Mesodermal cell (in vitro differentiated cells): Measurements from ENCODE around the gene CEP192.
"Not testable (repeated sequence)": the region's sequence is repeated elsewhere in the genome, so short reads cannot be mapped to it uniquely, and the experiment has no call there.

Source experiments
- H3K27ac ChIP-seq: 2 replicates; pipeline ENCODE4 v1.7.0; 2013; ENCODE audit warnings: mild to moderate bottlenecking, low read depth, low read length, moderate library complexity; ENCODE audit not compliant: severe bottlenecking
- H3K36me3 ChIP-seq: 2 replicates; pipeline ENCODE4 v1.7.1; 2013; ENCODE audit warnings: mild to moderate bottlenecking, low read length, moderate library complexity; ENCODE audit not compliant: control insufficient read depth, insufficient read depth
- H3K4me1 ChIP-seq: one replicate; pipeline ENCODE4 v1.7.1; 2013; ENCODE audit warnings: mild to moderate bottlenecking, low read length; ENCODE audit not compliant: insufficient read depth, control insufficient read depth, poor library complexity, severe bottlenecking
- H3K4me3 ChIP-seq: 2 replicates; pipeline ENCODE4 v1.7.0; 2013; ENCODE audit warnings: low read length, control low read depth, mild to moderate bottlenecking; ENCODE audit not compliant: insufficient read depth, poor library complexity, severe bottlenecking; ENCODE audit errors: extremely low read depth
- H3K9me3 ChIP-seq: 2 replicates; pipeline ENCODE4 v1.7.1; 2013; ENCODE audit warnings: mild to moderate bottlenecking, low read length, moderate library complexity; ENCODE audit not compliant: control insufficient read depth
- WGBS, 2 experiments: methylation state at CpG; one replicate each; pipeline ENCODE4 v1.1.5; 2013; ENCODE audit warnings: missing lambda C conversion rate in 2 of 2; ENCODE audit not compliant: insufficient coverage in 2 of 2; 5-methylcytosine and 5-hydroxymethylcytosine counted together

CEP192 gene

GRCh38 chr18:13067124-13067523 lies 76.0 kb downstream of the CEP192 start:
- H3K9me3 ChIP-seq: no peaks in the 10 kb centered on the region
- 93% methylated on average over 3 of the region's 4 CpGs for WGBS, 2 experiments
- no peak overlapping the region for H3K4me3 ChIP-seq
- peaks cover 72% of the 10 kb centered on the region for H3K36me3 ChIP-seq
- no peaks in the 10 kb centered on the region for H3K4me1 ChIP-seq
- H3K27ac ChIP-seq: no peak overlapping the region

- H3K27ac ChIP-seq: no peak overlapping the region
- H3K4me1 ChIP-seq: no peaks in the 10 kb centered on the region
- H3K36me3 ChIP-seq: peaks cover 78% of the 10 kb centered on the region
- WGBS, 2 experiments: 94% methylated on average over 6 of the region's 7 CpGs; no CpG with 5 or more reads in 1 of the 2 experiments
- no peaks in the 10 kb centered on the region for H3K9me3 ChIP-seq
- H3K4me3 ChIP-seq: no peak overlapping the region
Measured at GRCh38 chr18:13067966-13068365, 76.8 kb downstream of the CEP192 start.

- peaks cover 83% of the 10 kb centered on the region for H3K36me3 ChIP-seq
Measured at GRCh38 chr18:13070460-13070859, 79.3 kb downstream of the CEP192 start.

GRCh38 chr18:13076886-13077285 lies 85.7 kb downstream of the CEP192 start:
- H3K36me3 ChIP-seq: peaks cover 61% of the 10 kb centered on the region
- H3K27ac ChIP-seq: no peak overlapping the region
- H3K4me3 ChIP-seq: no peak overlapping the region
- no peaks in the 10 kb centered on the region for H3K9me3 ChIP-seq
- no peaks in the 10 kb centered on the region for H3K4me1 ChIP-seq
- WGBS, 2 experiments: 95 to 100% methylated on average over 3 to 6 of the region's 9 CpGs

More at GRCh38 chr18:13070460-13070859, 79.3 kb downstream of the CEP192 start:
- H3K4me1 ChIP-seq: no peaks in the 10 kb centered on the region
- no peak overlapping the region for H3K27ac ChIP-seq
- 95 to 98% methylated on average over 5 of the region's 5 CpGs for WGBS, 2 experiments
- H3K9me3 ChIP-seq: no peaks in the 10 kb centered on the region
- no peak overlapping the region for H3K4me3 ChIP-seq

DNA sequence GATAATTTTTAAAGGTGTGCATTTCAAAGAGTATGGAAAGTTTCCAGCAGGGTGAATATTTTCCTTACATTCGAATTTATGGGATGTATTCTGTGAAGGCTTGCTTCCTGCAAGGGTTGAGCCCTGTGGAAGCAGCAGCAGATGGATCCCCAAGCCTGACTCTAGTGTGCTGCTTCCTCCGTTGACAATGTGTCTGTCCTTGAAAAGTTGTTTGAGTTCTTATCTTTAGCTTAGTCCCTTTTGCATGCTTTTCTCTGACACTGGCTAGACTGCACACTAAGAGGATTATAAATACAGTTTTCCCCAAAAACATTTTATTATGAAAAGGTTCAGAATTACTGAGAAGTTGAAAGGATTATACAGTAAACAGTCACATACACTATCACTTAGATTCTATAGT lies 86.3 kb downstream of the CEP192 start:
- 94 to 97% methylated on average over 2 of the region's 2 CpGs for WGBS, 2 experiments
- Histone ChIP-seq H3K27ac (no peak overlapping the region), H3K4me3 (no peak overlapping the region), H3K4me1 (no peaks in the 10 kb centered on the region), H3K9me3 (no peaks in the 10 kb centered on the region), H3K36me3 (peaks cover 55% of the 10 kb centered on the region)

GRCh38 chr18:13078065-13078464 lies 86.9 kb downstream of the CEP192 start:
- H3K4me1 ChIP-seq, H3K9me3 ChIP-seq, H3K4me3 ChIP-seq, H3K27ac ChIP-seq: not testable (repeated sequence)
- peaks cover 49% of the 10 kb centered on the region for H3K36me3 ChIP-seq

- Histone ChIP-seq H3K4me3 (no peak overlapping the region), H3K9me3 (peaks cover 4% of the 10 kb centered on the region), H3K4me1 (no peaks in the 10 kb centered on the region), H3K36me3 (peaks cover 38% of the 10 kb centered on the region), H3K27ac (no peak overlapping the region)
- 96 to 100% methylated on average over 3 of the region's 4 CpGs for WGBS, 2 experiments
Measured at GRCh38 chr18:13086906-13087305, 95.7 kb downstream of the CEP192 start.

DNA sequence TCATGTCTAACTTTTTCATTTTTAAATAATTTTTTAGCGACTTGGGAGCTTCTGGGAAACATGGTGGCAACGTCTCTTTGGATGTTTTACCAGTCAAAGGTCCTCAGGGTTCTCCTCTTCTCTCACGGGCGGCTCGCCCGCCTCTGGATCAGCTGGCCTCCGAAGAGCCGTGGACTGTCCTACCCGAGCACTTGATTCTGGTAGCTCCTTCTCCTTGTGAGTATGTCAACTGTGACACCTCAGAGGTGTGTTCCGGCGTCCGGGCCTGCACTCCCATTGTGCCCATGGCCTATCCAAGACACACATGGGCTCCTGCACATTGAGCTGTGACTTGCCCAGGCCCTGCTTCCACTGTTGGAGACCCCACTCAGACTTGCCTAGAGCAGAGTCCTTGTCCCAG lies 104.3 kb downstream of the CEP192 start:
- 96 to 97% methylated on average over 11 to 12 of the region's 12 CpGs for WGBS, 2 experiments
- H3K9me3 ChIP-seq: no peaks in the 10 kb centered on the region
- H3K4me3 ChIP-seq: no peak overlapping the region
- H3K4me1 ChIP-seq: no peaks in the 10 kb centered on the region
- peaks cover 84% of the 10 kb centered on the region for H3K36me3 ChIP-seq
- no peak overlapping the region for H3K27ac ChIP-seq

- Histone ChIP-seq H3K9me3 (no peaks in the 10 kb centered on the region), H3K4me1 (no peaks in the 10 kb centered on the region), H3K36me3 (peaks cover 84% of the 10 kb centered on the region), H3K4me3 (no peak overlapping the region), H3K27ac (no peak overlapping the region)
- 93 to 98% methylated on average over 5 of the region's 9 CpGs for WGBS, 2 experiments
Measured at GRCh38 chr18:13096232-13096631, 105.1 kb downstream of the CEP192 start.

DNA sequence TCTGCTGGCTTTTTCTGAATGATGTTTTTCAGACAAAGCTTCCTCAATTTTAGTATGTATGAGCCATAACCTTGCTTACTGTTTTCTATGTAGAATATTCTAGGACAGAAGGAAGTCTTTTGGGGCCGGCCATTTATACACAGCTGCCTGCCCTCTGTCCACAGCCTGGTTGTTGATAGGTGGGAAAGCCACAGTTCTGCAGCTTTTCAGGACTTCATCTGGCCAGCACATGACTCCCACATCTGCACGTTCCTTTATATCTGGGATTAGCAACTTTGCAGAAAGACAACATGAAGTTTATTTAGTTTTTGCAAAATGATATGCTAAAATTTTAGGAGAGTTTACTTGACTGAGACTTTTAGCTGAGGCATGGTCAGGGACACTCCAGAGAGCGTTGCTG lies 105.6 kb downstream of the CEP192 start:
- peaks cover 87% of the 10 kb centered on the region for H3K36me3 ChIP-seq
- no peaks in the 10 kb centered on the region for H3K4me1 ChIP-seq
- WGBS, 2 experiments: 100% methylated on average over 1 to 2 of the region's 3 CpGs
- no peaks in the 10 kb centered on the region for H3K9me3 ChIP-seq
- no peak overlapping the region for H3K4me3 ChIP-seq
- no peak overlapping the region for H3K27ac ChIP-seq

- not testable (repeated sequence) for H3K4me3 ChIP-seq, H3K27ac ChIP-seq, H3K9me3 ChIP-seq, H3K4me1 ChIP-seq
- WGBS, 2 experiments: 98 to 100% methylated on average over 5 to 12 of the region's 26 CpGs
- H3K36me3 ChIP-seq: peaks cover 89% of the 10 kb centered on the region
Measured at GRCh38 chr18:13098104-13098503, 106.9 kb downstream of the CEP192 start.
